ENCODE results near the gene CDA. TPM values are rescaled to one million over a fixed set of nuclear protein-coding genes. Genes with fewer than 3 reads are reported as not detected.
"Not testable (repeated sequence)": the region's sequence is repeated elsewhere in the genome, so short reads cannot be mapped to it uniquely, and the experiment has no call there.

The CDA gene
- total and polyA plus RNA-seq, 2 donors from 2014 or later: 6.0 to 29.9 TPM

DNA sequence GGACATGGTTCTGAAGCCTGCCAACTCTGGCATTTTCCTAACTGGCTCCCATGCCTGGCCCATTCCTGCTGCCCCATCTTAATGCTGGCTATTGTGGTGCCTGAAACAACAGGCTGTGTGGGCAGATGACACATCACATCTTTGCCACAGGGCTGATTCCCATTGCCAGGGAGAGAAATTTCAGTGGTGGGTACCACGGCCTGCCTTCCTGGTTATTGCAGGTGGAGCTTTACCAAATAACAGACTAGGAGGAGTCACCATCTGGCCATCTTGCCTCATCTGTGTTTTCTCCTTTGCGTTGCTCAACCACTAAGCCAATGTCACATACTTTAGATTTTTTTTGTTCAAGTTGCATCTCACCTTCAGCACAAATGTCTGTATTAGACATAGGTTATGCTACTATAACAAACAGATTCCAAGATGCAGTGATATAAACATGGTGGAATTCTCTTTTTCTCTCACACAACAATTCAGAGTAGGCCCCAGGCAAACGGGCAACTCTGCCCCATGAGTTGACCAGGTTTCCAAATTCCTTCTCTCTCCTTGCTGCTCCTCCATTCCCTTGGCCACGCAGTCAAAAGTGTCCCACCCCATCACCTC lies 14.1 kb downstream of the CDA start:
- no peaks in the 10 kb centered on the region for H3K36me3 ChIP-seq (ENCODE audit: control insufficient read depth in 2 of 3, insufficient read depth in 3 of 3, low read length in 3 of 3)
- TF ChIP-seq, protein P1, sequence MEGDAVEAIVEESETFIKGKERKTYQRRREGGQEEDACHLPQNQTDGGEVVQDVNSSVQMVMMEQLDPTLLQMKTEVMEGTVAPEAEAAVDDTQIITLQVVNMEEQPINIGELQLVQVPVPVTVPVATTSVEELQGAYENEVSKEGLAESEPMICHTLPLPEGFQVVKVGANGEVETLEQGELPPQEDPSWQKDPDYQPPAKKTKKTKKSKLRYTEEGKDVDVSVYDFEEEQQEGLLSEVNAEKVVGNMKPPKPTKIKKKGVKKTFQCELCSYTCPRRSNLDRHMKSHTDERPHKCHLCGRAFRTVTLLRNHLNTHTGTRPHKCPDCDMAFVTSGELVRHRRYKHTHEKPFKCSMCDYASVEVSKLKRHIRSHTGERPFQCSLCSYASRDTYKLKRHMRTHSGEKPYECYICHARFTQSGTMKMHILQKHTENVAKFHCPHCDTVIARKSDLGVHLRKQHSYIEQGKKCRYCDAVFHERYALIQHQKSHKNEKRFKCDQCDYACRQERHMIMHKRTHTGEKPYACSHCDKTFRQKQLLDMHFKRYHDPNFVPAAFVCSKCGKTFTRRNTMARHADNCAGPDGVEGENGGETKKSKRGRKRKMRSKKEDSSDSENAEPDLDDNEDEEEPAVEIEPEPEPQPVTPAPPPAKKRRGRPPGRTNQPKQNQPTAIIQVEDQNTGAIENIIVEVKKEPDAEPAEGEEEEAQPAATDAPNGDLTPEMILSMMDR (IDR thresholded peaks at IDR 0.05; ENCODE audit: borderline replicate concordance, extremely low read depth, insufficient read depth): no peak
- H3K4me1 ChIP-seq (ENCODE audit: control insufficient read depth in 2 of 3, insufficient read depth in 2 of 3, low read depth in 1 of 3, low read length in 3 of 3): no peaks in the 10 kb centered on the region
- DNase-seq (no peak), FAIRE-seq (no peak)
- H3K27ac ChIP-seq (ENCODE audit: low read depth in 2 of 2, low read length in 2 of 2): no peak overlapping the region
- intact Hi-C loops (cut with DNase I): no loop called here
- no peak overlapping the region for H3K4me3 ChIP-seq (ENCODE audit: low read length in 3 of 3)
- H3K9ac ChIP-seq (ENCODE audit: low read length in 3 of 3): no peak overlapping the region
- H3K27me3 ChIP-seq (ENCODE audit: control insufficient read depth, insufficient read depth, low read length): no peaks in the 10 kb centered on the region
- H3K9me3 ChIP-seq (ENCODE audit: control insufficient read depth in 2 of 3, insufficient read depth in 1 of 3, low read length in 3 of 3): no peaks in the 10 kb centered on the region

- FAIRE-seq (no peak), DNase-seq (no peak)
- intact Hi-C loops (cut with DNase I): no loop called here
- no peaks in the 10 kb centered on the region for H3K4me1 ChIP-seq (ENCODE audit: control insufficient read depth in 2 of 3, insufficient read depth in 2 of 3, low read depth in 1 of 3, low read length in 3 of 3)
- no peak overlapping the region for H3K4me3 ChIP-seq (ENCODE audit: low read length in 3 of 3)
- no peaks in the 10 kb centered on the region for H3K27me3 ChIP-seq (ENCODE audit: control insufficient read depth, insufficient read depth, low read length)
- H3K27ac ChIP-seq (ENCODE audit: low read depth in 2 of 2, low read length in 2 of 2): no peak overlapping the region
- H3K36me3 ChIP-seq (ENCODE audit: control insufficient read depth in 2 of 3, insufficient read depth in 3 of 3, low read length in 3 of 3): no peaks in the 10 kb centered on the region
- no peak overlapping the region for H3K9ac ChIP-seq (ENCODE audit: low read length in 3 of 3)
- no peaks in the 10 kb centered on the region for H3K9me3 ChIP-seq (ENCODE audit: control insufficient read depth in 2 of 3, insufficient read depth in 1 of 3, low read length in 3 of 3)
- TF ChIP-seq, protein P1 (IDR thresholded peaks at IDR 0.05; ENCODE audit: borderline replicate concordance, extremely low read depth, insufficient read depth): no peak
Observed at GRCh38 chr1:20603504-20604464, 14.9 kb downstream of the CDA start.

- Histone ChIP-seq H3K9ac (ENCODE audit: low read length in 3 of 3) (no peak overlapping the region), H3K9me3 (ENCODE audit: control insufficient read depth in 2 of 3, insufficient read depth in 1 of 3, low read length in 3 of 3) (no peaks in the 10 kb centered on the region), H3K4me3 (ENCODE audit: low read length in 3 of 3) (no peak overlapping the region), H3K27ac (ENCODE audit: low read depth in 2 of 2, low read length in 2 of 2) (no peak overlapping the region), H3K27me3 (ENCODE audit: control insufficient read depth, insufficient read depth, low read length) (no peaks in the 10 kb centered on the region), H3K36me3 (ENCODE audit: control insufficient read depth in 2 of 3, insufficient read depth in 3 of 3, low read length in 3 of 3) (no peaks in the 10 kb centered on the region), H3K4me1 (ENCODE audit: control insufficient read depth in 2 of 3, insufficient read depth in 2 of 3, low read depth in 1 of 3, low read length in 3 of 3) (no peaks in the 10 kb centered on the region)
- intact Hi-C loops (cut with DNase I): no loop called here
- no peak for DNase-seq
- no peak for FAIRE-seq
- TF ChIP-seq, protein P1 (IDR thresholded peaks at IDR 0.05; ENCODE audit: borderline replicate concordance, extremely low read depth, insufficient read depth): no peak
Observed at GRCh38 chr1:20604678-20605077, 15.8 kb downstream of the CDA start.

GRCh38 chr1:20606801-20607570 lies 18.1 kb downstream of the CDA start:
- H3K9me3 ChIP-seq (ENCODE audit: control insufficient read depth in 2 of 3, insufficient read depth in 1 of 3, low read length in 3 of 3); H3K36me3 ChIP-seq (ENCODE audit: control insufficient read depth in 2 of 3, insufficient read depth in 3 of 3, low read length in 3 of 3); H3K4me3 ChIP-seq (ENCODE audit: low read length in 3 of 3); H3K27ac ChIP-seq (ENCODE audit: low read depth in 2 of 2, low read length in 2 of 2); FAIRE-seq; intact Hi-C loops (cut with DNase I); H3K4me1 ChIP-seq (ENCODE audit: control insufficient read depth in 2 of 3, insufficient read depth in 2 of 3, low read depth in 1 of 3, low read length in 3 of 3); DNase-seq; H3K27me3 ChIP-seq (ENCODE audit: control insufficient read depth, insufficient read depth, low read length); H3K9ac ChIP-seq (ENCODE audit: low read length in 3 of 3): not testable (repeated sequence)

All from kidney (tissue), 14 donors.